HG03175 (cell line): ENCODE data around the gene ELK3.
A peak's percentile ranks its signal among the peaks of the same experiment; 100 is the strongest.

ENCODE experiments used
- ATAC-seq: cut with Tn5 transposase; IDR thresholded peaks from one replicate; pipeline ENCODE4 v1.9.1; 2021; ENCODE audit warnings: mild to moderate bottlenecking, moderate library complexity; ENCODE audit not compliant: unreplicated experiment

Gene ELK3

GRCh38 chr12:96186607-96187301, 7.4 kb upstream of the ELK3 start:
- ATAC-seq = no peak

DNA sequence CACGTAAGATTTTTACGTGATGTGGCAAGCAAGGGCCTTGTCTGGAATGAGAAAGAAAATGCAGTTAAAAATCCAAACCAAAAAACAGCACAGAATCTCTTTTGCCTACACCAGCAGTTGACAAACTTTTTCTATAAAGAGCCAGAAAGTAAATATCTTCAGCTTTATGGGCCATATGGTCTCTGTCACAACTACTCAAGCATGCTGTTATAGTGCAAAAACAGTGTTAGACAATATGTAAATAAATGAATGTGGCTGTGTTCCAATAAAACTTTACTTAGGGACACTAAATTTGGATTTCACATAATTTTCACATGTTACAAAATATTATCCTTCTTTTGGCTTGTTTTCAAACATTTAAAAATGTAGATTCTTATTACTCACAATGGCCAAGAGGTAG, 6.2 kb upstream of the ELK3 start:
- ATAC-seq = no peak

DNA sequence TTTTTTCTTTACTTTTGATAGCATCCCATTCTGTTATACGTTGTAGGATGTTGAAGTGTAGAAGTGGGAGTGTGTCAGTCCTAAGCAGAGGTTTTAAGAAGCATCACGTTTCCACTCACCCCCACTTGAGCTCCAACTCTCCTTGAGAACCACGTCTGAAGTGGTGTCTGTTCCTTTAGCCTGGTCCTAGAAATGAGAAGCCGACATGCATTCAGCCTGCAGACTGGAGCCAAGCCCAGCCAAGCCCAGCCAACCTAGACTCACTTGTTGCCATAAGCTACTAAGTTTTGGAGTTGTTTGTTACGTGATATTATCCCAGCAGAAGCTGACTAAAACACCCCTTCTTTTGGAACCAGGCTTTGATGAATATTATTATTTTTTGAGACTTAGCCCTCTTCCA, 4.4 kb upstream of the ELK3 start:
- no peak for ATAC-seq

DNA sequence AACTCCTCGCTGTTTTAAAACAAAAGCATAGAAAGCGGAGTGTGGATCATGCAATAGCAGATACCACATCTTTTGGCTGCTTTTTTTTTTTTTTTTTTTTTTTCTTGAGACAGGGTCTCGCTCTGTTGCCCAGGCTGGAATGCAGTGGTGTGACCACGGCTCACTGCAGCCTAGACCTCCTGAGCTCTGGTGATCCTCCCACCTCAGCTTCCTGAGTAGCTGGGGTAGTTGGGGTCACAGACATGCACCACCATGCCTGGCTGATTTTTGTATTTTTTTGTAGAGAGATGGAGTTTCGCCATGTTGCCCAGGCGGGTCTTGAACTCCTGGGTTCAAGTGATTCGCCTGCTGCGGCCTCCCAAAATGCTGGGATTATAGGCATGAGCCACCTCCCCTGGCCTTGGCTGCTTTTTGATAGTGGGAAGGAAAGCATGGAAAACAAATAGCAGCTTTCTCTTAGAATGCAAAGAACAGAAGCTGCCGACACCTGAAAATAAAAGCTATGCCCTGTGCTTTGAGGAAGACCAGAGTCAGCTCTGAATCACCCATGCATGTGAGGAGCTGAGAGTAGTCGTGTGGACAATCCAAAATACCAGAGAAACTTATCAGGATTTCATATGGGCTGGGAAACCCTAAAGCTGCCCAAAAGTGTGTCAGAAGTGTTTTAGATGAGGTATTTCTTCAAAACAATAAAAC, 3.6 kb upstream of the ELK3 start:
- ATAC-seq = no peak

GRCh38 chr12:96192926-96193573, 1.1 kb upstream of the ELK3 start:
- no peak for ATAC-seq

- ATAC-seq = peak; percentile 4
These were observed 358 bp downstream of the ELK3 start for GRCh38 chr12:96194576-96194889.

- ATAC-seq = peak; percentile 78
These were observed 1.0 kb downstream of the ELK3 start for GRCh38 chr12:96194971-96195844.

- ATAC-seq = no peak
These were observed 1.8 kb downstream of the ELK3 start for GRCh38 chr12:96195845-96196451.

DNA sequence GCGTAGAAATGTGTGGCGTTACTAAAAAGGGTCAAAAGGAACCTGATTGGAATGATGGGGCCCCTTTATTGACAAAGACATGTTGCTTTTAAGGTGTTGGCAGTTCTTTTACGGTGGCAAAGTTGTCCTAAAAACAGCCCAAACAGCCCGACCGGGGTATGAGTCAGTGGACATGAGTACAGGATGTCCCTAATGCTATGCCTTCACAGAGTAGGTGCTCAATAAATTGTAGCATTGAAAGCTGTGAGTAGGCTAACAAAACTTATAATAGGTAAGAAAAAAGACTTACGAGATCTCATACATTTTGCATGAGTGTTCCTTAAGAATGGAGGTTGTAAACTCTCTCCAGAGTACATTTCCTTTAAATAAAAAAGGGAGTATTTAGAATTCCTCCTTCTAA, 2.6 kb downstream of the ELK3 start:
- no peak for ATAC-seq

- ATAC-seq = no peak
These were observed 3.5 kb downstream of the ELK3 start for GRCh38 chr12:96197503-96198272.

GRCh38 chr12:96198965-96199364, 4.8 kb downstream of the ELK3 start:
- no peak for ATAC-seq

GRCh38 chr12:96199464-96199863, 5.3 kb downstream of the ELK3 start:
- ATAC-seq = no peak

DNA sequence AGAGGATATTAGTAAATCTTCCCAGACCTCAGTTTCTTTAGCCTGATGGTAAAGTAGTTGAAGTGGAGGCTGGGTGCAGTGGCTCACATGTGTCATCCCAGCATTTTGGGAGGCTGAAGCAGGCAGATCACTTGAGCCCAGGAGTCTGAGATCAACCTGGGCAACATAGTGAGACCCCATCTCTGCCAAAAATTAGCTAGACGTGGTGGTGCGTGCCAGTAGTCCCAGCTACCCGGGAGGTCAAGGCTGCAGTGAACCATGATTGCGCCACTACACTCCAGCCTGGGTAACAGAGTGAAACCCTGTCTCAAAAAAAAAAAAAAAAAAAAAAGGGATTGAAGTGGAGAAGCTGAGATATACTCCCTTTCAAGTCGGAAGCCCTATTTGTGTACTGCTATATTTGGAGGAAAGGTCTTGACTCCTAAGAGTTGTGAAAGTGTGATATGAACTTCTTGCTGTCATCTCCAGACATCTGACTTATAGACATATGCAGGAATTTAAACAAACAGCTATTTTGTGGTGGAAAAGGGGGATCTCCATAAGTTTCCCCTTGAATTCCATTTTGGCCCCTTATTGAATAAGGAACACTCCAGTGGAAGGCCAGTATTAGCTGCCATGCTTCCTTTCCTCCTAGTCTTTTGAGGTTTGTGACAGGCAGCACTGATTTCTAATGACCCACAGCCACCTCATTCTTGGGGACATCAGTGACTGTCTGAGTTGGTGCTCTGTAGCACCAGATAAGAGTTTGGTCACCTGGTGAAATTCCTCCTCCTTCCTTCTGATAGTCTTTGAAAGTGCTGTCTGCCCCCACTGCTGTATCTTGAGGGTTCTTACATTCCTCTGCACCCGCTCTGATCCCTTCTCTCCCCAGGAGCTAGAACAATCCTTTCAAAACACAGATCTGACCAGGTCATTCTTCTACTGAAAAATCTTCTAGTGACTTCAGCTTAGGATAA, 7.4 kb downstream of the ELK3 start:
- no peak for ATAC-seq

GRCh38 chr12:96204381-96204780, 10.2 kb downstream of the ELK3 start:
- no peak for ATAC-seq

DNA sequence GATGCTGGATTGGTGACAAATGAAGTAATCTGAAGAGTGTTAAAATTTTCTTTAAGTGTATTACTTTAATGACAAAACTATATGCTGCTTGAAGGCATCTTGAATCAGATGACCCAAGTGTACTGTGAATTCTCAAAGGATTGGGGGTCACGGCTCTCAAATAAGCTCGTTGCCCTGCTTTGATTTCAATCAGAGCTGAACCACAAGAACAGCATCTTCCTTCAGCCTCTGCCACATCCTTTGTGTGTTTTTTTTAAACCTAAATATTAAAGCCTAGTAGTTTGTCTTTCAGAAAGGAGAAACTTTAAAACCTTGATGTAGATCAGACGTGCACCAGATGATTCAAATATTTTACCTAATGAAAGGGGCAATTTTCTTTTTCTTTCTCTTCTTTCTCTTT, 11.7 kb downstream of the ELK3 start:
- no peak for ATAC-seq

DNA sequence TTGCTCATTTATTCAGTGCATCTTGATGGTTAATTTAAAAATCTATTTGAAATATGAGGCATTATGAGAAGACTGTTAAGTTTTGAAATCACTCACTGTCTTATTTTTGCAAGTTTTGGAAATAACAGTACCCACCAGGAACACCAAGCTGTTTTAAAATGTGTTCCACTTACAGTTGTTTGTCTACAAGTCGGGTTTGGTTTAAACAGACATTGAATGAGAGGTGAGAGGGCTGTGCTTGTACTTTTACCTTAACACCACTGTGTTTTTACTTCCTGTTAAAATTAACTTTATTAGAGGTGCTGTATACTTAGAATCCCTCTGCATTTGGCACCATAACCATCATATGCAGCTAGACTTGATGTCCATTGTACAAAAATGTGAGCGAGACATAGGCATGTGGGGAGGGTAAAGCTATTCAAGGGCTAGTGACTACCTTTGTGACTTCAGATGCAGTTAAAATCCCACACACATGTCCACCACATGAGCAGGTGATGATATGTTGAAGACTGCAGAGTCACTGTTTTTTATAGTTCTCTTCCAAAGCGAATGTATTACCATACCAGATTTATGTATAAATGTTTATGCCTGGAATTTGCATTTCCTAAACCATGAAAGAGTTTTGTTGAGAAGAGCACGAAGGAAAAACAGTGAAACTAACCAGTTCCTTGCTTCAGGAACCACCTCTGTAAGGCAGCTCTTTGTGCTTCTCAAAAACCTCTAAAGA, 12.9 kb downstream of the ELK3 start:
- ATAC-seq = no peak

GRCh38 chr12:96208346-96208745, 14.2 kb downstream of the ELK3 start:
- ATAC-seq = no peak

DNA sequence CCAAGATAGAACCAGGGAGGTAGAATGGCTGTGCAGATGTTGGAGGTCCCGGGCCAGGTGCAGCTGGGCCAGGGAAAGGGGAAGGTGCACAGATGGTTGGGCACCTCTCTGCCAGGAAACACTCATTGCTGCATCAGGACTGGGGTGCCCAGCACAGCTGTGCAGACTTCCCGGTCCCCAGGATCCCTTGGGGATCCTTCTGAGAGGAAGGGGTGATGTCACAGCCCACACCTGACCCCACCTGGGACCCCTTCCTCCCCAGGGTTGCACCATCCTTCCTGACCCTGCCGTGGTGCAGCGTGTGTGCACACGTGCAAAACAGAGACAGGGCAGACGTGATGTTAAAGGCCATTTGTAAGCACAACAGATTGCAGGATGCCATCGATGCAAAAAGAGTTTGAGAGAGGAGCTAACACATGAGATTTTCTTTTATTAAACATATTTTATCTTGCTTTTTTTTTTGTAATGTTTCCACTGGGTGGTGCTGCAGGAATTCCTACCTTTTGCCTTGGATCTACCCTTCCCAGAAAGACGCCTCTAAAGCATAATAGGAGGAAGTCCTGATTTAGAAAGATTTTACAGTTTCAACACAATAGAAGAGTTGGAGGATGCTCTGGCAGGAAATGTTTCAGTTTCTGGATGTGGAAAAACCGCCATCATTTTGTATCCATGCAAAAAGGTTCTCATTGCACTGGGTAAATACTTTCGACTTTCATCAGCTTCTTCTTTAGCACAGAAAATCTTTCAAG, 14.8 kb downstream of the ELK3 start:
- no peak for ATAC-seq
